Neutrophil (primary cell): Measurements from ENCODE around the gene CSF3.

Experiments used
- H3K27ac ChIP-seq: fragments of 200-600 bp; sonication (generic); 2 replicates; pipeline ENCODE4 v1.5.1; 2016; ENCODE audit warnings: mild to moderate bottlenecking, moderate library complexity
- H3K27me3 ChIP-seq: fragments of 200-600 bp; sonication (generic); 2 replicates; pipeline ENCODE4 v1.6.0; 2016; ENCODE audit warnings: mild to moderate bottlenecking
- H3K36me3 ChIP-seq: fragments of 200-600 bp; sonication (generic); 2 replicates; pipeline ENCODE4 v1.5.1; 2017
- H3K4me1 ChIP-seq, 2 experiments: fragments of 200-600 bp in 1 of 2; sonication (generic) in 1 of 2; 1 replicate in 1 of 2; 2 replicates in 1 of 2; pipeline versions ENCODE4 v1.5.1 to v1.6.1; 2013 to 2016; ENCODE audit warnings: low read depth in 1 of 2, low read length in 1 of 2, mild to moderate bottlenecking in 1 of 2, moderate library complexity in 1 of 2; ENCODE audit not compliant: control insufficient read depth in 1 of 2, insufficient read depth in 1 of 2
- H3K4me3 ChIP-seq, 2 experiments: fragments of 200-600 bp in 1 of 2; sonication (generic) in 1 of 2; 1 replicate in 1 of 2; 2 replicates in 1 of 2; pipeline ENCODE4 v1.5.1; 2013 to 2016; ENCODE audit warnings: low read depth in 1 of 2, low read length in 1 of 2, mild to moderate bottlenecking in 1 of 2, moderate library complexity in 1 of 2
- H3K9me3 ChIP-seq: fragments of 200-600 bp; sonication (generic); 2 replicates; pipeline ENCODE4 v1.5.1; 2016
- CTCF ChIP-seq: fragments of 200-600 bp; sonication (generic); IDR thresholded peaks from 2 replicates; pipeline ENCODE4 v1.5.1; 2016; ENCODE audit warnings: antibody characterized with exemption

CSF3 gene

DNA sequence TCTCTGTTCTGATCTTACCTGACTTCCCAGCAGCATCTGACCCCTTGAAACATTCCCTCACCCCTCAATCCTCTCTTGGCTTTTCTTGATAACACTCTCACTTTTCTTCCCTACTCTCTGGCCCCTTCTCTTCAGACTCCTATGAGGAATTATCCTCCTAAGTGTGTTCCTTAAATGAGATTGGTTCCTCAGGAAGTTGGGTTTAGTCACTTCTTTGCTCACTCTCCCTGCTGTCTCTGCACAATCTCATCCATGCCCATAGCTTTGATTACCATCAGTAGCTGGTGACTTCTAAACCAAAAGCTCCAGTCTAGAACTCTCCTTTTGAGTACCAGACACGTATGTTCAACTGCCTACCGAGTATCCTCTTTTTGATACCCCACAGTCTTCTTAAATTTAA is 26.0 kb downstream of the CSF3 start:
- Histone ChIP-seq H3K27me3 (no peaks in the 10 kb centered on the region), H3K4me1 (peaks cover 0 to 7% of the 10 kb centered on the region in 2 experiments), H3K4me3 (no peak overlapping the region), H3K9me3 (no peaks in the 10 kb centered on the region), H3K36me3 (peaks cover 7% of the 10 kb centered on the region), H3K27ac (no peak overlapping the region)
- no peak for TF ChIP-seq CTCF

DNA sequence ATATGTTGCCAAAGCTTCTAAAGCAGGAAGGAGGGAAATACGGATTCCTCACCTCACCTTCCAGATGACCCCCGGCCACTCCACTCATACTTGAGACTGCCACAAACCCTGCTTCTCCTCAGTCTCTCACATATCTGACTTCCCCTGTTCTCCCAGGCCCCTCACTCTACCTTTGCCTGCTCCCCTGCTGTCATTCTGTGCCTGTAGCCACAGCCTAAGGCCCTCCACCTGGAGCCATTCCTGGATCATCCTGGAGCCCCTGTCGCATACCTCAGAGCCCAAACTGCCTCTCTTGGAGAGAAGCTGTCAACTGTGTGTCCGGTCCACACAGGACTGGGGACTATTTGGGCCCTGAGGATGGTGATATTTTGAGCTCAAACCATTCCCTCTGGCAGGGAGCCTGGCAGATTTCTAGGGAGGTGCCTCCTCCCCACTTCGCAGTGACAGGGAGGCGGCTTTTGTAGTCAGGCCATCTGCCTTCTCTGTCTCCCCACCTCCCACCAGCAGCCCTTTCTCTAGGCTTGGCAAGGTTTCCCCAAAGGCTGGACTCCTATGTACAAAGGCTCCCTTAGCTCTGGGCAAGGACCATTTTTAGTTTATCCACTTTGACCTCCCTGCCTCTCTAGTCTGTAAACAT is 41.3 kb downstream of the CSF3 start:
- TF ChIP-seq CTCF, result no peak
- Histone ChIP-seq H3K36me3 (peaks cover 6% of the 10 kb centered on the region), H3K27me3 (peaks cover 15% of the 10 kb centered on the region), H3K4me3 (no peak overlapping the region), H3K4me1 (peaks cover 12 to 17% of the 10 kb centered on the region in 2 experiments), H3K9me3 (no peaks in the 10 kb centered on the region), H3K27ac (no peak overlapping the region)

GRCh38 chr17:40058186-40058784 is 43.0 kb downstream of the CSF3 start:
- Histone ChIP-seq H3K9me3 (no peaks in the 10 kb centered on the region), H3K4me3 (no peak overlapping the region), H3K4me1 (peaks cover 17 to 20% of the 10 kb centered on the region in 2 experiments), H3K27me3 (peaks cover 23% of the 10 kb centered on the region), H3K27ac (no peak overlapping the region), H3K36me3 (no peaks in the 10 kb centered on the region)
- no peak for TF ChIP-seq CTCF

DNA sequence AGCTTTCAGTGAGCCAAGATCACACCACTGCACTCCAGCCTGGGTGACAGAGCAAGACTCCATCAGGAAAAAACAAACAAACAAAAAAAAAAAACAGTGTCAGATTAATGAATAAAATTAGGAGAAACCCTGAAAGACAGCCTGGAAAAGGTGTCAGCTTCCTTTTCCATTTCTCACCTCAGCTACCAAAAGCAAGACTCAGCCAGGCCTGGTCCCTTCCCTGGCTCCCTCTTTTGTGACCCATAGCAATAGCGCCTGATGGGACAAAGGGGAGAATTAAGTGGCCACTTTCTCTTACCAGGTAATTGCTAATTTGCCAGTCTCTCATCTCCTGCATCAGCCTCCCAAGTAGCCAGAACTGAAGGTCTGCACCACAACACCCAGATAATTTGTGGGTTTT is 43.6 kb downstream of the CSF3 start:
- Histone ChIP-seq H3K27ac (no peak overlapping the region), H3K27me3 (peaks cover 23% of the 10 kb centered on the region), H3K4me3 (no peak overlapping the region), H3K4me1 (peaks cover 17 to 20% of the 10 kb centered on the region in 2 experiments), H3K9me3 (no peaks in the 10 kb centered on the region), H3K36me3 (no peaks in the 10 kb centered on the region)
- TF ChIP-seq CTCF, result no peak

DNA sequence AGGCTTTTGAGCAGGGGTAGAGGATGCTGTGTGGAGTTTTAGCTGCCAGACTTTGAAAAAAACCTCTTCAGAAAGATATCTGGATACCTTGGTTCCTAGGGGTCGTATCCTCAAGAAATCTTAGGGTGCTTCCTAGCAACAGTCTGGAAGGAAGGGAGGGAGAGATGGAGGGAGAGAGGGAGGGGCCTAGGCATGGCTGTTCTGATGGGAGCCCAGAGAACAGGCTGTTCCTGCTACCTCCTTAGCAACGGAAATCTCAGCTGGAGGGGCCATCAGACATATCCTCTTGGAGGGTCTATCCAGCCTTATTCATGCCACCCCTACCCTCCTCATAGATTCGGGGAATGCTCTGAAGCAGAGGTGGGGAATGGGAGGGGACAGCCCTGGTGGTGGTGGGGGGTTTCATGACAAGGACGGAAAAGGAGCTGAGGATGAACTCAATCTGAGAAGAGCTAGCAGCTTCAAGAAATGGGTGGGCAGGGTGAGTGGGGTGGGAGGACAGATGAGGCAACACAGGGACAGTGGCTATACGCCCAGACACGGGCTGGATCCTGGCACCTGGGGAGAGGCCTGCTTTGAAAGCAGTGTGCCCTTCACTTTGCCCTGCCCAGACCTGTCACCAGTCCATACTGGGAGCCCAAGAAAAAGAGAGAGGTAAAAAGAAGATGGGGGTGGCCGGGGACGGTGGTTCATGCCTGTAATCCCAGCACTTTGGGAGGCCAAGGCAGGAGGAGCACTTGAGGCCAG is 44.7 kb downstream of the CSF3 start:
- no peak for TF ChIP-seq CTCF
- H3K9me3 ChIP-seq, result no peaks in the 10 kb centered on the region
- H3K27ac ChIP-seq, result no peak overlapping the region
- peaks cover 21 to 22% of the 10 kb centered on the region in 2 experiments for H3K4me1 ChIP-seq
- no peak overlapping the region for H3K4me3 ChIP-seq
- no peaks in the 10 kb centered on the region for H3K36me3 ChIP-seq
- H3K27me3 ChIP-seq, result peaks cover 23% of the 10 kb centered on the region
